Fibroblast of pulmonary artery (primary cell): ENCODE results near the gene RIOK2.

ENCODE experiments used
- DNase-seq: peaks from one replicate; pipeline ENCODE4 v3.0.0-alpha.2; 2010; ENCODE audit warnings: low read depth
- H3K4me3 ChIP-seq: replicated peaks from 2 replicates; pipeline ENCODE4 v1.5.1; 2011; ENCODE audit warnings: low read depth, mild to moderate bottlenecking, control low read depth, low read length, moderate library complexity
- TF ChIP-seq, protein P1 (sequence below): IDR thresholded peaks from 2 replicates; pipeline ENCODE4 v1.5.1; 2011; ENCODE audit warnings: mild to moderate bottlenecking, control low read depth, low read length, inconsistent platforms; ENCODE audit errors: missing control alignments

Gene RIOK2

DNA sequence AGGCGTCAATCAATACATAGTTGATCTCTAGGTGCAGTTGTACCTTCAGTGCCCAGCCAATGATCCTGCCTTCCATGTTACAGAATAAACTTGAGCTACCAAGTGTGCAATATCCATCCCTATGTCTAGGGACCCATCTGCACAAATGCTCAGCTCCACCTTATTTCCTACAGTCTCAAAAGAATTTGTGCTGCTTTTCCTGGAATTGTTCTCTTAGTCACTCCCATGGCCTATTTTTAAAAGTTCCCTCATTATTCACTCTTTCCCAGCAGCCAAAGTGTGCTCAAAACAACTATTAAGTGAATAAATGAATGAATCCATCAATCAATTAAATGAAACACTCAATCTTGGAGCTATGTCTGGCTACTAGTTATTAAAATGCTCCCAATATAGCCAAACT lies 55.3 kb downstream of the RIOK2 start:
- TF ChIP-seq, protein P1, sequence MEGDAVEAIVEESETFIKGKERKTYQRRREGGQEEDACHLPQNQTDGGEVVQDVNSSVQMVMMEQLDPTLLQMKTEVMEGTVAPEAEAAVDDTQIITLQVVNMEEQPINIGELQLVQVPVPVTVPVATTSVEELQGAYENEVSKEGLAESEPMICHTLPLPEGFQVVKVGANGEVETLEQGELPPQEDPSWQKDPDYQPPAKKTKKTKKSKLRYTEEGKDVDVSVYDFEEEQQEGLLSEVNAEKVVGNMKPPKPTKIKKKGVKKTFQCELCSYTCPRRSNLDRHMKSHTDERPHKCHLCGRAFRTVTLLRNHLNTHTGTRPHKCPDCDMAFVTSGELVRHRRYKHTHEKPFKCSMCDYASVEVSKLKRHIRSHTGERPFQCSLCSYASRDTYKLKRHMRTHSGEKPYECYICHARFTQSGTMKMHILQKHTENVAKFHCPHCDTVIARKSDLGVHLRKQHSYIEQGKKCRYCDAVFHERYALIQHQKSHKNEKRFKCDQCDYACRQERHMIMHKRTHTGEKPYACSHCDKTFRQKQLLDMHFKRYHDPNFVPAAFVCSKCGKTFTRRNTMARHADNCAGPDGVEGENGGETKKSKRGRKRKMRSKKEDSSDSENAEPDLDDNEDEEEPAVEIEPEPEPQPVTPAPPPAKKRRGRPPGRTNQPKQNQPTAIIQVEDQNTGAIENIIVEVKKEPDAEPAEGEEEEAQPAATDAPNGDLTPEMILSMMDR: no peak
- no peak overlapping the region for H3K4me3 ChIP-seq
- DNase-seq: peak; percentile 31

GRCh38 chr5:97125125-97125683 lies 57.8 kb downstream of the RIOK2 start:
- TF ChIP-seq, protein P1: no peak
- no peak overlapping the region for H3K4me3 ChIP-seq
- DNase-seq: no peak

GRCh38 chr5:97124335-97124734 lies 58.7 kb downstream of the RIOK2 start:
- TF ChIP-seq, protein P1: no peak
- H3K4me3 ChIP-seq: no peak overlapping the region
- DNase-seq: no peak

GRCh38 chr5:97121848-97122247 lies 61.2 kb downstream of the RIOK2 start:
- H3K4me3 ChIP-seq: no peak overlapping the region
- DNase-seq: no peak
- TF ChIP-seq, protein P1: no peak

GRCh38 chr5:97120195-97120594 lies 62.9 kb downstream of the RIOK2 start:
- no peak overlapping the region for H3K4me3 ChIP-seq
- no peak for DNase-seq
- TF ChIP-seq, protein P1: no peak

- no peak overlapping the region for H3K4me3 ChIP-seq
- TF ChIP-seq, protein P1: no peak
- no peak for DNase-seq
Measured at GRCh38 chr5:97119007-97119390, 64.0 kb downstream of the RIOK2 start.

GRCh38 chr5:97118261-97119006 lies 64.6 kb downstream of the RIOK2 start:
- H3K4me3 ChIP-seq: no peak overlapping the region
- no peak for DNase-seq
- TF ChIP-seq, protein P1: no peak
